Hindlimb muscle (tissue), 1 donor: ENCODE measurements around the gene ELP5. TPM values are rescaled to one million over a fixed set of nuclear protein-coding genes. Genes with fewer than 3 reads are reported as not detected.
"Not testable (repeated sequence)": the region's sequence is repeated elsewhere in the genome, so short reads cannot be mapped to it uniquely, and the experiment has no call there.

Experiments used
- DNase-seq: peaks from one replicate; pipeline ENCODE4 v3.0.0-alpha.2; 2013
- polyA plus RNA-seq: library from polyadenylated mRNA; unstranded; fragments of 120-200 nt; gene quantifications from one replicate; pipeline ENCODE4 v1.2.1, GENCODE V29; 2013; ENCODE audit not compliant: insufficient read length

The ELP5 gene
- polyA plus RNA-seq, 1 donor, result 46.1 TPM

- DNase-seq, result no peak
These were observed 14.7 kb upstream of the ELP5 start for GRCh38 chr17:7237266-7237760.

- DNase-seq, result no peak
These were observed 14.1 kb upstream of the ELP5 start for GRCh38 chr17:7237761-7238419.

- no peak for DNase-seq
These were observed 13.5 kb upstream of the ELP5 start for GRCh38 chr17:7238420-7239090.

GRCh38 chr17:7239091-7240027 is 12.7 kb upstream of the ELP5 start, which contains the start of gene PHF23:
Gene PHF23 (minus strand): TSS chr17:7239457. CDS start chr17:7239279, 178 bp downstream.
- DNase-seq, result peak; percentile 100

- DNase-seq, result no peak
These were observed 11.6 kb upstream of the ELP5 start for GRCh38 chr17:7240375-7240774.

GRCh38 chr17:7241090-7241733 is 10.8 kb upstream of the ELP5 start:
- DNase-seq, result no peak

GRCh38 chr17:7241783-7242716 is 10.0 kb upstream of the ELP5 start, which contains the start of gene GABARAP:
Gene GABARAP (minus strand): TSS chr17:7242449. CDS start chr17:7242330, 119 bp downstream.
- peak; percentile 98 for DNase-seq

- DNase-seq, result peak; percentile 96
These were observed 9.1 kb upstream of the ELP5 start for GRCh38 chr17:7242717-7243452.

- no peak for DNase-seq
These were observed 8.6 kb upstream of the ELP5 start for GRCh38 chr17:7243453-7243729.

GRCh38 chr17:7243838-7244237 is 8.2 kb upstream of the ELP5 start:
- DNase-seq, result not testable (repeated sequence)

- DNase-seq, result no peak
These were observed 5.2 kb upstream of the ELP5 start for GRCh38 chr17:7246779-7247178.

- no peak for DNase-seq
These were observed 3.2 kb upstream of the ELP5 start for GRCh38 chr17:7248796-7249195.

GRCh38 chr17:7249214-7249613 is 2.8 kb upstream of the ELP5 start:
- DNase-seq, result no peak

- DNase-seq, result no peak
These were observed 2.2 kb upstream of the ELP5 start for GRCh38 chr17:7249830-7250229.

- DNase-seq, result no peak
These were observed 1.1 kb upstream of the ELP5 start for GRCh38 chr17:7250695-7251627.

- DNase-seq, result peak; percentile 100
These were observed 297 bp upstream of the ELP5 start, which contains the start of gene CTDNEP1 for GRCh38 chr17:7251661-7252175. Gene CTDNEP1 (minus strand): TSS chr17:7251734. CDS start chr17:7251296, 438 bp downstream.

- no peak for DNase-seq
These were observed 1.1 kb downstream of the ELP5 start for GRCh38 chr17:7253082-7253481.

- no peak for DNase-seq
These were observed 2.5 kb downstream of the ELP5 start for GRCh38 chr17:7254511-7254910.
